A673 (cell line): ENCODE data around the gene ADAMTS2.

Experiments
- CTCF ChIP-seq: fragments of 300-800, 200-600 bp; sonication (generic); conservative IDR thresholded peaks from 2 replicates; pipeline ENCODE4 v1.5.1; 2017; ENCODE audit warnings: low read depth, mild to moderate bottlenecking, antibody characterized with exemption, low read length, moderate library complexity, mixed read lengths
- EZH2 ChIP-seq: fragments of 200-600 bp; sonication (generic); IDR thresholded peaks from 2 replicates; pipeline ENCODE4 v1.6.1; 2017; ENCODE audit warnings: borderline replicate concordance, low read depth, mild to moderate bottlenecking, mixed read lengths, antibody characterized with exemption, low read length; ENCODE audit not compliant: poor library complexity, severe bottlenecking

- no peak for TF ChIP-seq CTCF
- no peak for TF ChIP-seq EZH2
Observed at GRCh38 chr5:179139936-179140235, 205.4 kb downstream of the ADAMTS2 start.
